Tibial nerve (tissue), 4 donors: ENCODE results near the gene MAP3K4. TPM values are rescaled to one million over a fixed set of nuclear protein-coding genes. Genes with fewer than 3 reads are reported as not detected.
"Not testable (repeated sequence)": the region's sequence is repeated elsewhere in the genome, so short reads cannot be mapped to it uniquely, and the experiment has no call there.

Source experiments
- DNase-seq, 2 donors: peaks; one replicate each; pipeline ENCODE4 v3.0.0-alpha.2; 2019; ENCODE audit warnings: low spot score in 2 of 2
- H3K27ac ChIP-seq, 4 donors: fragments of 200-600 bp; sonication (generic) in 3 of 4; one replicate each; pipeline ENCODE4 v1.5.1; 2017 to 2019; ENCODE audit warnings: mild to moderate bottlenecking in 1 of 4
- H3K27me3 ChIP-seq, 2 donors: fragments of 200-600 bp; sonication (generic) in 1 of 2; one replicate each; pipeline versions ENCODE4 v1.5.1 to v1.6.0; 2017 to 2019
- H3K36me3 ChIP-seq, 3 donors: fragments of 200-600 bp; sonication (generic); one replicate each; pipeline ENCODE4 v1.5.1; 2018 to 2019
- H3K4me1 ChIP-seq, 4 donors: fragments of 200-600 bp; sonication (generic) in 3 of 4; one replicate each; pipeline ENCODE4 v1.5.1; 2017 to 2019
- H3K4me3 ChIP-seq, 4 donors: fragments of 200-600 bp; sonication (generic) in 3 of 4; one replicate each; pipeline ENCODE4 v1.5.1; 2017 to 2019; ENCODE audit warnings: mild to moderate bottlenecking in 1 of 4, moderate library complexity in 1 of 4
- H3K9me3 ChIP-seq, 4 donors: fragments of 200-600 bp; sonication (generic) in 3 of 4; one replicate each; pipeline ENCODE4 v1.5.1; 2017 to 2019
- EP300 ChIP-seq, 2 donors: sonication (generic); formaldehyde crosslinking; IDR thresholded peaks; one replicate each; pipeline ENCODE4 v1.6.1; 2017; ENCODE audit warnings: antibody characterized with exemption in 2 of 2, mild to moderate bottlenecking in 1 of 2
- POLR2A ChIP-seq, 2 donors: fragments of 450-650 bp; IDR thresholded peaks; one replicate each; pipeline ENCODE4 v1.6.1; 2017; ENCODE audit warnings: antibody characterized with exemption in 2 of 2, mild to moderate bottlenecking in 2 of 2, moderate library complexity in 2 of 2
- WGBS, 2 donors: methylation state at CpG; one replicate each; pipeline ENCODE4 v1.1.5; 2018; 5-methylcytosine and 5-hydroxymethylcytosine counted together
- total RNA-seq, 4 donors: library from RNA; depleted of rRNA; stranded (reverse); fragments of >200 nt; gene quantifications; one replicate each; pipeline ENCODE4 v1.1.0, GENCODE V29; 2016
- TF ChIP-seq, protein P1 (sequence below), 5 experiments: fragments of 200-600 bp in 3 of 5; fragments of 450-650 bp in 2 of 5; sonication (generic) in 3 of 5; IDR thresholded peaks; one replicate each; pipeline ENCODE4 v1.5.1; 2016 to 2019; ENCODE audit warnings: antibody characterized with exemption in 5 of 5, mild to moderate bottlenecking in 3 of 5, moderate library complexity in 2 of 5

The MAP3K4 gene
- total RNA-seq, 4 donors from 2014 or later: 42.9 to 63.0 (median 56.0) TPM

DNA sequence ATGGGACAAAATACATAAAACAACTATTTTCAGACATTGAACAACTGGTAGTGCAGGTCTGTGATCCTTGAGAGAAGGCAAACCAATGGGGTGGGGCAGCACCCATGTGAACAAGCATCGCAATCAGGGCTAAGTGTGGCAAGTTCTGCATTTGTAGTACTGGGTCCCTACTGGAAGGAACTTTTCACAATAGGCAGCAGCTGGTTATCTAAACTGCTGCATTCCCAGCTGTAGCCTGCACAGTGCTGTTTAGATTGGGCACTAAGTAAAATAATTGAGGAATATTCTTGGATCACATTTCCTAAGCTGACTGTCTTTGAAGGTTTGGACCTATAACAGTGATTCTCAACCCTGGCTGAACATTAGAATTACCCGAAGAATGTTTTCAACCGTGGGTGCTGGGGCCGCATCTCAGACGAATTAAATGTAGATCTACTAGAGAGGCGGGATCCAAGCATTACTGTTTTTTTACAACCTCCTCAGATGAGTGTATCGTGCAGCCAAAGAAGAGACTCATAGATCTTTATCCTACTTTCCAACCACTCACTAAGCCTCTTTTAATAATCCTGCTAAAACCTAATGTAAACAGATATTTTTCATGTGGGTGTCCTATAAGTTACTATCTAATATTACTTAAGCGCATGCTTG lies 12.4 kb upstream of the MAP3K4 start:
- Histone ChIP-seq H3K4me3 (no peak overlapping the region), H3K9me3 (peaks cover 0 to 4% (median 0%) of the 10 kb centered on the region in 4 donors), H3K27me3 (no peaks in the 10 kb centered on the region), H3K36me3 (no peaks in the 10 kb centered on the region), H3K4me1 (peaks cover 0 to 22% (median 10%) of the 10 kb centered on the region in 4 donors), H3K27ac (peak overlapping the region in 3 of 4 donors; percentile 42 to 82 (median 58))
- TF ChIP-seq EP300 (IDR thresholded peaks at IDR 0.05) (no peak), POLR2A (IDR thresholded peaks at IDR 0.05) (no peak)
- TF ChIP-seq, protein P1, sequence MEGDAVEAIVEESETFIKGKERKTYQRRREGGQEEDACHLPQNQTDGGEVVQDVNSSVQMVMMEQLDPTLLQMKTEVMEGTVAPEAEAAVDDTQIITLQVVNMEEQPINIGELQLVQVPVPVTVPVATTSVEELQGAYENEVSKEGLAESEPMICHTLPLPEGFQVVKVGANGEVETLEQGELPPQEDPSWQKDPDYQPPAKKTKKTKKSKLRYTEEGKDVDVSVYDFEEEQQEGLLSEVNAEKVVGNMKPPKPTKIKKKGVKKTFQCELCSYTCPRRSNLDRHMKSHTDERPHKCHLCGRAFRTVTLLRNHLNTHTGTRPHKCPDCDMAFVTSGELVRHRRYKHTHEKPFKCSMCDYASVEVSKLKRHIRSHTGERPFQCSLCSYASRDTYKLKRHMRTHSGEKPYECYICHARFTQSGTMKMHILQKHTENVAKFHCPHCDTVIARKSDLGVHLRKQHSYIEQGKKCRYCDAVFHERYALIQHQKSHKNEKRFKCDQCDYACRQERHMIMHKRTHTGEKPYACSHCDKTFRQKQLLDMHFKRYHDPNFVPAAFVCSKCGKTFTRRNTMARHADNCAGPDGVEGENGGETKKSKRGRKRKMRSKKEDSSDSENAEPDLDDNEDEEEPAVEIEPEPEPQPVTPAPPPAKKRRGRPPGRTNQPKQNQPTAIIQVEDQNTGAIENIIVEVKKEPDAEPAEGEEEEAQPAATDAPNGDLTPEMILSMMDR (IDR thresholded peaks at IDR 0.05): no peak
- 66 to 68% methylated on average over 8 of the region's 8 CpGs for WGBS, 2 donors
- no peak for DNase-seq

DNA sequence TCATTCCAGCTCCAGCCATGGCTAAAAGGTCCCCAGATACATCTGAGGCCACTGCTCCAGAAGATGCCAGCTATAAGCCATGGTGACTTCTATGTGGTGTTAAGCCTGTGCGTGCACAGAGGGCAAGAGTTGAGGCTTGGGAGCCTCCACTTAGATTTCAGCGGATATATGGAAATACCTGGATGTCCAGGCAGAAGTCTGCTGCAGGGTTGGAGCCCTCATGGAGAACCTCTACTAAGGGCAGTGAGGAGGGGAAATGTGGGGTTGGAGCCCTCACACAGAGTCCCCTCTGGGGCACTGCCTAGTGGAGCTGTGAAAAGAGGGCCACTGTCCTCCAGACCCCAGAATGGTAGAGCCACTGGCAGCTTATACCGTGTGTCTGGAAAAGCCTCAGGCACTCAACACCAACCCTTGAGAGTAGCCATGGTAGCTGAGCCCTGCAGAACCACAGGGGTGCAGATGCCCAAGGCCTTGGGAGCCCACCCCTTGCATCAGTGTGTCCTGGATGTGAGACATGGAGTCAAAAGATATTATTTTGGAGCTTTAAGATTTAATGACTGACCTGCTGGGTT lies 8.1 kb upstream of the MAP3K4 start:
- peaks cover 0 to 13% (median 4%) of the 10 kb centered on the region in 4 donors for H3K4me1 ChIP-seq
- WGBS, 2 donors: 98 to 100% methylated on average over 2 to 3 of the region's 3 CpGs
- H3K9me3 ChIP-seq, DNase-seq, H3K36me3 ChIP-seq, H3K4me3 ChIP-seq, H3K27me3 ChIP-seq, H3K27ac ChIP-seq: not testable (repeated sequence)

DNA sequence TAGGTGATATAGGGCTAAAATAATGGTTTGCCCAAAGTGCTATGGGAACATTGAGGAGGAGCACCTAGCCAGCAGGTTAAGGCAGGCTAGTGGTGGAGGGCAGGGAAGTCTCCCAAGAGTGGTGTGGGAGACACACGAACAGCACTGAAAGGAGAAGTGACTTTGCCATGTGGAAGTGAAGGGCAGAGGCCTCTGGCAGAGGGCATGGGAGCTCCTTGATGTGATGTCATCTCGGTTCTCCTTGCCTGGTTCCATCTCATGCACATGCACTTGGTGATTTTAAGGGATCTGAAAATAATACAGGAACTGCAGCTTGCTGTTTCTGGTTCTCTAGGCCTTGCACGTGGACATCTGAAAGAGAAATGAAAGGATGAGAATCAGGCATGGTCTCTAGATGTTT lies 4.7 kb upstream of the MAP3K4 start:
- DNase-seq: no peak
- 79 to 83% methylated on average over 3 of the region's 3 CpGs for WGBS, 2 donors
- no peak for TF ChIP-seq EP300 (IDR thresholded peaks at IDR 0.05)
- TF ChIP-seq POLR2A (IDR thresholded peaks at IDR 0.05): no peak
- TF ChIP-seq, protein P1 (IDR thresholded peaks at IDR 0.05): no peak
- no peaks in the 10 kb centered on the region for H3K36me3 ChIP-seq
- H3K27me3 ChIP-seq: no peaks in the 10 kb centered on the region
- no peak overlapping the region for H3K4me3 ChIP-seq
- peaks cover 0 to 4% (median 0%) of the 10 kb centered on the region in 4 donors for H3K9me3 ChIP-seq
- H3K4me1 ChIP-seq: peaks cover 0 to 5% (median 0%) of the 10 kb centered on the region in 4 donors
- no peak overlapping the region for H3K27ac ChIP-seq

DNA sequence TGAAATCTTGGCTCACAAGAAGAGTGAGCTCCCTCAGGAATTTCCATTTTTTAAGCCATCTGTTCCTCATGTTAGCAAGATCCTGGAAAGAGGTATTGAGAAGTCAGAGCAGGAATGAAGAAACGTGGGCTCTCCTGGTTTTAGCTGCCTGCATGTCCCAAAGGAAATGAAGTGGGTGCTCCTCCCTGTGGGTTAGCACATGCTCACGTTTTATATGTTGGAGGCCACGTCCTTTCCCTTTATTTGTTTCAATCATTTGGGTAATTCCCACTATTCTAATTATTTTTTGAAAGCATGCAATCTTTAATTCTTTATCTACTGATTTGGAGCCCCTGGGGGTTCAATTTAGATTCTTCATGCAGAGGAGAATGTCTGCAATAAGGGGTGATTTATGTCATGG lies 4.3 kb upstream of the MAP3K4 start:
- WGBS, 2 donors: 71 to 82% methylated on average over 3 of the region's 3 CpGs
- DNase-seq: no peak
- Histone ChIP-seq H3K4me3 (no peak overlapping the region), H3K27me3 (no peaks in the 10 kb centered on the region), H3K9me3 (peaks cover 0 to 4% (median 0%) of the 10 kb centered on the region in 4 donors), H3K36me3 (no peaks in the 10 kb centered on the region), H3K4me1 (peaks cover 0 to 5% (median 0%) of the 10 kb centered on the region in 4 donors), H3K27ac (no peak overlapping the region)
- TF ChIP-seq, protein P1 (IDR thresholded peaks at IDR 0.05): no peak
- TF ChIP-seq POLR2A (IDR thresholded peaks at IDR 0.05): no peak
- no peak for TF ChIP-seq EP300 (IDR thresholded peaks at IDR 0.05)

DNA sequence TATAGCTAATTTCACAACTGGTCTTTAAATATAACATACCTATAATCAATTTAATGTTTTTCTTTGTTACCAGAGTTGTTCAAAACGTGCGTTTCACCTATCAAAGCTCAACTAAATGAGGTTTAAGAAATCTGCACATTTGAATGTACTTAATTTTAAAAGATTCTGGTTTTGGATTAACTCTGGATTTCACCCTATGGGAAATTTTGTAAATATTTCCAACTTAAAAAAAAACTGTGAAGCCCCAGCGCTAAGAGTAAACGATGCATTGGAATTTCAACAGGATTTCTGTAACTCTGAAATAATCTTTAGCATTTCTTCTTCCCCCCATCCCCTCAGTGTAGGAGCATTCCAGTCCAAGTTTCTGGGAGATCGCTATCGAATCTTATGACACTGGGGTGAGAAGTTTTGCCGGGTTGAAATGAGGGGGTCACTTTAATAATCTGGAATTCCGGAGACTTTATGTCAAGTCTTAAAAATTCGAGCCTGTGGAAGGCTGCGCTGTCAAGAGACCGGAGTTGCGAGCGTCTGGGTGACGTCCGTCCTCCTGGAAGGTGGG lies 643 bp upstream of the MAP3K4 start:
- Histone ChIP-seq H3K9me3 (no peaks in the 10 kb centered on the region), H3K36me3 (no peaks in the 10 kb centered on the region), H3K4me3 (peak overlapping the region; percentile 51 to 93 (median 77)), H3K27ac (peak overlapping the region; percentile 81 to 98 (median 91)), H3K4me1 (peaks cover 0 to 37% (median 9%) of the 10 kb centered on the region in 4 donors), H3K27me3 (no peaks in the 10 kb centered on the region)
- no peak for DNase-seq
- WGBS, 2 donors: 2 to 6% methylated on average over 10 to 15 of the region's 15 CpGs
- TF ChIP-seq POLR2A (IDR thresholded peaks at IDR 0.05) (no peak), EP300 (IDR thresholded peaks at IDR 0.05) (no peak)
- TF ChIP-seq, protein P1 (IDR thresholded peaks at IDR 0.05): no peak
